ENCODE data around the gene ATRX.

DNA sequence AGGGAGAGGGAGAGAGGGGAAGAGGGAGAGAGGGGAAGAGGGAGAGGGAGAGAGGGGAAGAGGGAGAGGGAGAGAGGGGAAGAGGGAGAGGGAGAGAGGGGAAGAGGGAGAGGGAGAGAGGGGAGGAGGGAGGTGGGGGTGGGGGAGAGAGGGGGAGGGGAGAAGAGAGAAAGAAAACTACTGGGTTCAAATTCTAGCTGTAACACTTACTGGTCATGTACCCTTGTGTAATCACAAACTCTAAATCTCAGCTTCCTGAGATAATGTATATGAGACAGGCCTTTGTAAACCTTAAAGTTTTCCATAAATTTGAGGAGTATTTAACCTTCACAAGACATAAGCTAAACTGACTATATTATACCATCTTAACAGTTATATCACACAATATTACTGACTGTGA is 229.7 kb downstream of the ATRX start:
- TF ChIP-seq CTCF (conservative IDR thresholded peaks at IDR 0.05; ENCODE audit: low read depth in 2 of 2): no peak
- no peak for TF ChIP-seq POLR2AphosphoS5 (IDR thresholded peaks at IDR 0.05; ENCODE audit: low read depth)
- no peak for TF ChIP-seq REST (IDR thresholded peaks at IDR 0.05; ENCODE audit: unreplicated experiment)
- TF ChIP-seq EZH2 (IDR thresholded peaks at IDR 0.05; ENCODE audit: low read depth, unreplicated experiment): no peak
- no peak for TF ChIP-seq CREB1 (CRISPR knock-in tag; IDR thresholded peaks at IDR 0.05; ENCODE audit: low read depth)

All from GM23338 (cell line).